Trophoblast cell (in vitro differentiated cells and primary cell): ENCODE measurements around the gene KMT2A.

Source experiments
- DNase-seq, 2 donors: peaks; one replicate each; pipeline ENCODE4 v3.0.0-alpha.2; 2016
- H2AFZ ChIP-seq: 2 replicates; pipeline ENCODE4 v1.6.1; 2013; ENCODE audit warnings: low read length, moderate library complexity, mild to moderate bottlenecking; ENCODE audit not compliant: insufficient read depth, poor library complexity
- H2AK5ac ChIP-seq: 2 replicates; pipeline ENCODE4 v1.6.1; 2013; ENCODE audit warnings: mild to moderate bottlenecking, low read length
- H2BK120ac ChIP-seq: 2 replicates; pipeline ENCODE4 v1.6.1; 2013; ENCODE audit warnings: low read length, mild to moderate bottlenecking, moderate library complexity; ENCODE audit not compliant: insufficient read depth, poor library complexity
- H2BK12ac ChIP-seq: 2 replicates; pipeline ENCODE4 v1.6.1; 2013; ENCODE audit warnings: mild to moderate bottlenecking, low read length, moderate library complexity
- H2BK5ac ChIP-seq: 2 replicates; pipeline ENCODE4 v1.6.1; 2013; ENCODE audit warnings: low read length, low read depth, moderate library complexity, mild to moderate bottlenecking; ENCODE audit not compliant: poor library complexity
- H3K14ac ChIP-seq: 2 replicates; pipeline ENCODE4 v1.6.1; 2013; ENCODE audit warnings: mild to moderate bottlenecking, low read length
- H3K18ac ChIP-seq: 2 replicates; pipeline ENCODE4 v1.6.1; 2013; ENCODE audit warnings: mild to moderate bottlenecking, low read length
- H3K23ac ChIP-seq: 2 replicates; pipeline ENCODE4 v1.6.1; 2013; ENCODE audit warnings: low read length
- H3K27ac ChIP-seq: 2 replicates; pipeline ENCODE4 v1.5.1; 2013; ENCODE audit warnings: low read depth, mild to moderate bottlenecking, inconsistent platforms, low read length, moderate library complexity
- H3K27me3 ChIP-seq: 2 replicates; pipeline ENCODE4 v1.6.1; 2013; ENCODE audit warnings: inconsistent platforms, mild to moderate bottlenecking, low read length, moderate library complexity; ENCODE audit not compliant: insufficient read depth
- H3K36me3 ChIP-seq, 2 experiments: 1 replicate in 1 of 2; 2 replicates in 1 of 2; pipeline ENCODE4 v1.6.1; 2013; ENCODE audit warnings: low read length in 2 of 2, mild to moderate bottlenecking in 2 of 2, moderate library complexity in 1 of 2; ENCODE audit not compliant: insufficient read depth in 2 of 2, control insufficient read depth in 1 of 2
- H3K4ac ChIP-seq: 2 replicates; pipeline ENCODE4 v1.6.1; 2013; ENCODE audit warnings: low read depth, mild to moderate bottlenecking, low read length, moderate library complexity
- H3K4me1 ChIP-seq, 2 experiments: 1 replicate in 1 of 2; 2 replicates in 1 of 2; pipeline ENCODE4 v1.6.1; 2013; ENCODE audit warnings: low read length in 2 of 2, mild to moderate bottlenecking in 2 of 2, moderate library complexity in 1 of 2; ENCODE audit not compliant: insufficient read depth in 2 of 2, control insufficient read depth in 1 of 2
- H3K4me2 ChIP-seq: 2 replicates; pipeline ENCODE4 v1.6.1; 2013; ENCODE audit warnings: inconsistent platforms, mild to moderate bottlenecking, low read length, moderate library complexity
- H3K4me3 ChIP-seq: 2 replicates; pipeline ENCODE4 v1.5.1; 2013; ENCODE audit warnings: mild to moderate bottlenecking, low read depth, low read length, inconsistent platforms
- H3K79me1 ChIP-seq: one replicate; pipeline ENCODE4 v1.6.1; 2013; ENCODE audit warnings: low read length
- H3K79me2 ChIP-seq: 2 replicates; pipeline ENCODE4 v1.6.1; 2013; ENCODE audit warnings: low read length, mild to moderate bottlenecking; ENCODE audit not compliant: control insufficient read depth, insufficient read depth, poor library complexity
- H3K9ac ChIP-seq: 2 replicates; pipeline ENCODE4 v1.6.1; 2013; ENCODE audit warnings: mild to moderate bottlenecking, low read length
- H3K9me3 ChIP-seq: 2 replicates; pipeline ENCODE4 v1.6.1; 2013; ENCODE audit warnings: low read depth, mild to moderate bottlenecking, control low read depth, inconsistent platforms, low read length; ENCODE audit not compliant: insufficient read depth
- H4K12ac ChIP-seq: 2 replicates; pipeline ENCODE4 v1.6.1; 2013; ENCODE audit warnings: low read depth, mild to moderate bottlenecking, low read length, moderate library complexity
- H4K8ac ChIP-seq: 2 replicates; pipeline ENCODE4 v1.6.1; 2013; ENCODE audit warnings: low read depth, mild to moderate bottlenecking, low read length, moderate library complexity
- H4K91ac ChIP-seq: one replicate; pipeline ENCODE4 v1.6.1; 2013; ENCODE audit warnings: low read depth, mild to moderate bottlenecking, low read length, moderate library complexity
- WGBS: extraction: QIAGEN DNeasy Blood & Tissue Kit; methylation state at CpG from one replicate; pipeline ENCODE4 v1.1.7; 2013; ENCODE audit warnings: missing lambda C conversion rate; ENCODE audit not compliant: insufficient read length, insufficient coverage; ENCODE audit errors: extremely low coverage; 5-methylcytosine and 5-hydroxymethylcytosine counted together

Gene KMT2A

GRCh38 chr11:118410055-118410745 is 26.1 kb upstream of the KMT2A start:
- H3K79me2 ChIP-seq = no peaks in the 10 kb centered on the region
- no peak overlapping the region for H2AK5ac ChIP-seq
- no peaks in the 10 kb centered on the region for H3K27me3 ChIP-seq
- H3K79me1 ChIP-seq = no peaks in the 10 kb centered on the region
- H4K91ac ChIP-seq = no peak overlapping the region
- H3K18ac ChIP-seq = no peak overlapping the region
- no peak for DNase-seq
- H3K36me3 ChIP-seq = peaks cover 6 to 14% of the 10 kb centered on the region in 2 experiments
- no peak overlapping the region for H3K4me3 ChIP-seq
- H2BK5ac ChIP-seq = no peak overlapping the region
- no peak overlapping the region for H4K8ac ChIP-seq
- no peaks in the 10 kb centered on the region for H3K4me1 ChIP-seq
- H3K9me3 ChIP-seq = no peaks in the 10 kb centered on the region
- WGBS = no CpG with 5 or more reads among the region's 7 CpGs
- no peak overlapping the region for H3K4me2 ChIP-seq
- no peak overlapping the region for H2BK120ac ChIP-seq
- H3K23ac ChIP-seq = no peak overlapping the region
- H3K4ac ChIP-seq = no peak overlapping the region
- no peak overlapping the region for H2AFZ ChIP-seq
- H3K9ac ChIP-seq = no peak overlapping the region
- no peak overlapping the region for H3K27ac ChIP-seq
- no peak overlapping the region for H3K14ac ChIP-seq
- H4K12ac ChIP-seq = no peak overlapping the region
- no peak overlapping the region for H2BK12ac ChIP-seq

- no peaks in the 10 kb centered on the region for H3K9me3 ChIP-seq
- no peak overlapping the region for H3K4ac ChIP-seq
- no peak overlapping the region for H3K18ac ChIP-seq
- H3K23ac ChIP-seq = no peak overlapping the region
- no peak overlapping the region for H4K12ac ChIP-seq
- H3K36me3 ChIP-seq = peaks cover 6 to 10% of the 10 kb centered on the region in 2 experiments
- H4K8ac ChIP-seq = no peak overlapping the region
- no peak overlapping the region for H3K4me2 ChIP-seq
- no peaks in the 10 kb centered on the region for H3K27me3 ChIP-seq
- WGBS = no CpG with 5 or more reads among the region's 4 CpGs
- H3K27ac ChIP-seq = no peak overlapping the region
- H3K4me1 ChIP-seq = no peaks in the 10 kb centered on the region
- no peak overlapping the region for H3K4me3 ChIP-seq
- no peak for DNase-seq
- H3K79me2 ChIP-seq = no peaks in the 10 kb centered on the region
- no peak overlapping the region for H2AFZ ChIP-seq
- H2AK5ac ChIP-seq = no peak overlapping the region
- no peak overlapping the region for H3K14ac ChIP-seq
- no peak overlapping the region for H2BK5ac ChIP-seq
- H3K9ac ChIP-seq = no peak overlapping the region
- H3K79me1 ChIP-seq = no peaks in the 10 kb centered on the region
- no peak overlapping the region for H2BK12ac ChIP-seq
- no peak overlapping the region for H4K91ac ChIP-seq
- H2BK120ac ChIP-seq = no peak overlapping the region
Measured at GRCh38 chr11:118411530-118411929, 24.8 kb upstream of the KMT2A start.

- no peak overlapping the region for H3K9ac ChIP-seq
- no peak overlapping the region for H4K8ac ChIP-seq
- H3K14ac ChIP-seq = no peak overlapping the region
- H3K27ac ChIP-seq = no peak overlapping the region
- H3K36me3 ChIP-seq = peaks cover 1 to 3% of the 10 kb centered on the region in 2 experiments
- DNase-seq = no peak
- no CpG with 5 or more reads among the region's 1 CpG for WGBS
- no peak overlapping the region for H4K12ac ChIP-seq
- no peak overlapping the region for H4K91ac ChIP-seq
- no peak overlapping the region for H3K18ac ChIP-seq
- H3K79me2 ChIP-seq = no peaks in the 10 kb centered on the region
- no peak overlapping the region for H2AFZ ChIP-seq
- H3K4me1 ChIP-seq = no peaks in the 10 kb centered on the region
- H3K27me3 ChIP-seq = no peaks in the 10 kb centered on the region
- H3K4me3 ChIP-seq = no peak overlapping the region
- no peak overlapping the region for H2BK120ac ChIP-seq
- H2BK12ac ChIP-seq = no peak overlapping the region
- no peak overlapping the region for H3K4me2 ChIP-seq
- H3K23ac ChIP-seq = no peak overlapping the region
- H2BK5ac ChIP-seq = no peak overlapping the region
- H3K9me3 ChIP-seq = no peaks in the 10 kb centered on the region
- H2AK5ac ChIP-seq = no peak overlapping the region
- H3K4ac ChIP-seq = no peak overlapping the region
- H3K79me1 ChIP-seq = no peaks in the 10 kb centered on the region
Measured at GRCh38 chr11:118412921-118413320, 23.4 kb upstream of the KMT2A start.

GRCh38 chr11:118415062-118415738 is 21.1 kb upstream of the KMT2A start:
- Histone ChIP-seq H3K36me3 (peaks cover 0 to 3% of the 10 kb centered on the region in 2 experiments), H2AK5ac (no peak overlapping the region), H2AFZ (no peak overlapping the region), H3K4me1 (no peaks in the 10 kb centered on the region), H3K23ac (no peak overlapping the region), H3K27ac (no peak overlapping the region), H3K9ac (no peak overlapping the region), H3K4me3 (no peak overlapping the region), H3K79me1 (no peaks in the 10 kb centered on the region), H3K18ac (no peak overlapping the region), H3K14ac (no peak overlapping the region), H4K8ac (no peak overlapping the region), H3K4me2 (no peak overlapping the region), H2BK120ac (no peak overlapping the region), H3K9me3 (no peaks in the 10 kb centered on the region), H4K12ac (no peak overlapping the region), H4K91ac (no peak overlapping the region), H3K79me2 (no peaks in the 10 kb centered on the region), H3K4ac (no peak overlapping the region), H3K27me3 (no peaks in the 10 kb centered on the region), H2BK12ac (no peak overlapping the region), H2BK5ac (no peak overlapping the region)
- no peak for DNase-seq
- WGBS = no CpG with 5 or more reads among the region's 8 CpGs
